Ovary (tissue), 9 donors: ENCODE results near the gene AHR. TPM values are rescaled to one million over a fixed set of nuclear protein-coding genes. Genes with fewer than 3 reads are reported as not detected.

Experiments used
- DNase-seq, 5 donors: peaks; one replicate each; pipeline ENCODE4 v3.0.0-alpha.2; 2019 to 2020
- H3K27ac ChIP-seq, 2 donors: fragments of 200-600 bp; one replicate each; pipeline versions ENCODE4 v1.5.1 to v1.8.0; 2019 to 2022
- H3K27me3 ChIP-seq: fragments of 200-600 bp; one replicate; pipeline ENCODE4 v1.8.0; 2022
- H3K36me3 ChIP-seq: fragments of 200-600 bp; sonication (generic); one replicate; pipeline ENCODE4 v1.5.1; 2019
- H3K4me1 ChIP-seq: one replicate; pipeline ENCODE4 v1.8.1; 2013; ENCODE audit warnings: mild to moderate bottlenecking, moderate library complexity; ENCODE audit not compliant: insufficient read depth
- H3K4me3 ChIP-seq: fragments of 200-600 bp; sonication (generic); one replicate; pipeline ENCODE4 v1.5.1; 2017
- H3K9me3 ChIP-seq, 2 donors: fragments of 200-600 bp in 1 of 2; sonication (generic) in 1 of 2; one replicate each; pipeline versions ENCODE4 v1.5.1 to v1.8.1; 2013 to 2019; ENCODE audit warnings: mild to moderate bottlenecking in 1 of 2, moderate library complexity in 1 of 2
- CTCF ChIP-seq, 3 donors: fragments of 450-650 bp in 2 of 3; fragments of 200-600 bp in 1 of 3; IDR thresholded peaks; one replicate each; pipeline versions ENCODE4 v1.5.1 to v1.8.0; 2016 to 2022; ENCODE audit warnings: antibody characterized with exemption in 3 of 3, mild to moderate bottlenecking in 1 of 3
- EP300 ChIP-seq: sonication (generic); formaldehyde crosslinking; IDR thresholded peaks from one replicate; pipeline ENCODE4 v1.6.1; 2017; ENCODE audit warnings: antibody characterized with exemption
- POLR2A ChIP-seq: fragments of 450-650 bp; IDR thresholded peaks from one replicate; pipeline ENCODE4 v1.6.1; 2017; ENCODE audit warnings: antibody characterized with exemption, mild to moderate bottlenecking, moderate library complexity
- WGBS, 3 donors: extraction: QIAGEN DNeasy Blood & Tissue Kit in 1 of 3; methylation state at CpG; one replicate each; pipeline versions ENCODE4 v1.1.5 to v1.1.7; 2013 to 2017; 5-methylcytosine and 5-hydroxymethylcytosine counted together
- intact Hi-C, 4 donors: fragments of 100-400 bp; cut with DNase I; formaldehyde crosslinking; loops; one replicate each; pipeline versions ENCODE4 v1.11.0 to v1.15.1; 2022 to 2023
- polyA plus RNA-seq, 2 donors: library from polyadenylated mRNA; stranded (reverse); fragments of 200-250 nt in 1 of 2; fragments of 350-450 nt in 1 of 2; fragmentation: Illumina TruSeq in 1 of 2; extraction: RNeasy Lipid Tissue Mini Kit (QIAGEN cat#74804) in 1 of 2; gene quantifications; one replicate each; pipeline ENCODE4 v1.2.3, GENCODE V29; 2013 to 2014
- total RNA-seq, 7 donors: library from RNA; depleted of rRNA in 2 of 7; stranded (reverse); fragments of >200 nt in 2 of 7; fragmentation: NEBNext Ultra II Directional in 3 of 7; extraction: Animal tissue kit (Norgen Biotek cat#: 25700) in 3 of 7; gene quantifications; one replicate each; pipeline versions ENCODE4 v1.1.0 to v1.2.4, GENCODE V29; 2016 to 2023
- donor health status: DM: no; HTN: no; CAD: no; lungs with moderate emphysema.
- donor health status: DM: no; HTN: no; CAD: no.
- donor health status: Bipolar disorder and iron deficiency.
- donor health status: DM: yes; HTN: yes; CAD: no.
- donor health status: DM: no; HTN: no; CAD: no.
- donor health status: DM: yes; HTN: yes; CAD: no.

Gene AHR
- total and polyA plus RNA-seq, 9 donors, result 9.7 to 105 (median 40.9) TPM

GRCh38 chr7:17266565-17266964 lies 31.9 kb upstream of the AHR start:
- intact Hi-C loops, result no loop called here
- Histone ChIP-seq H3K27me3 (no peaks in the 10 kb centered on the region), H3K27ac (no peak overlapping the region), H3K4me3 (no peak overlapping the region), H3K4me1 (no peaks in the 10 kb centered on the region), H3K36me3 (no peaks in the 10 kb centered on the region), H3K9me3 (peaks cover 0 to 7% of the 10 kb centered on the region in 2 donors)
- no peak for TF ChIP-seq POLR2A
- TF ChIP-seq CTCF (IDR thresholded peaks at IDR 0.05), result no peak
- no peak for TF ChIP-seq EP300
- no peak for DNase-seq

DNA sequence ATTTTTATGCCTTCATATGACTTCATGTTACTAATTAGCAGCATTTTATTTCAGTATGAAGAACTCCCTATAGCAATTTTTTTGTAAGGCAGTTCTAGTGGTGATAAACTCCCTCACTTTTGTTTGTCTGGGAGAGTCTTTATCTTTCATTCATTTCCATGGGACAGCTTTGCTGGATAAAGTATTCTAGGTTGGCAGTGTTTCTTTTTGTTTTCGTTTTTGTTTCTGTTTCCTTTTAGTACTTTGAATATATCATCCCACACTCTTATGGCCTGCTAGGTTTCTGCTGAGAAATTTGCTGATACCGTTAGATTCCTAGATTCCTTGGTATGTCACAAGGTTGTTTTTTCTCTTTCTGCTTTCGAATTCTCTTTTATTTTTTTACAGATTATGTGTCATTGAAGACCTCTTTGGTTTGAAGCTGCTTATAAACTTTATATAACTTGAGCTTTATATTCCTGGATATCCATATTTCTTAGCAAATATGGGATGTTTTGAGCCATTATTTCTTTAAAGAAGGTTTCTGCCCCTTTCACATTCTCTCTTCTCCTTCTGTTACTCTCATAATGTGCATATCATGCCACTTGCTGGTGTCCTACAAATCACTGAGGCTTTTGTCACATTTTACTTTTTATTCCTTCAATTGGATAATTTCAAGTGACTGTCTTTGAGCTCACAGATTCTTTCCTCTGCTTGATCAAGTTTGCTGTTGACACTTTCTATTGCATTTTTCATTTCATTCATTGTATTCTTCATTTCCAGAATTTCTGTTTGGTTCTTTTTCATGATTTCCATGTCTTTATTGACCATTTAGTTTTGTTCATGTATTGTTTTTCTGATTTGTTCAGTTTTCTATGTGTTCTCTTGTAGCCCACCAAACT lies 28.9 kb upstream of the AHR start:
- no peak for DNase-seq
- Histone ChIP-seq H3K4me3 (no peak overlapping the region), H3K4me1 (no peaks in the 10 kb centered on the region), H3K27me3 (no peaks in the 10 kb centered on the region), H3K27ac (no peak overlapping the region), H3K9me3 (peaks cover 0 to 7% of the 10 kb centered on the region in 2 donors), H3K36me3 (no peaks in the 10 kb centered on the region)
- intact Hi-C loops, result no loop called here
- no peak for TF ChIP-seq CTCF (IDR thresholded peaks at IDR 0.05)
- TF ChIP-seq POLR2A, result no peak
- no peak for TF ChIP-seq EP300
- WGBS, 3 donors, result 57 to 76% (median 71%) methylated on average over 3 of the region's 3 CpGs

DNA sequence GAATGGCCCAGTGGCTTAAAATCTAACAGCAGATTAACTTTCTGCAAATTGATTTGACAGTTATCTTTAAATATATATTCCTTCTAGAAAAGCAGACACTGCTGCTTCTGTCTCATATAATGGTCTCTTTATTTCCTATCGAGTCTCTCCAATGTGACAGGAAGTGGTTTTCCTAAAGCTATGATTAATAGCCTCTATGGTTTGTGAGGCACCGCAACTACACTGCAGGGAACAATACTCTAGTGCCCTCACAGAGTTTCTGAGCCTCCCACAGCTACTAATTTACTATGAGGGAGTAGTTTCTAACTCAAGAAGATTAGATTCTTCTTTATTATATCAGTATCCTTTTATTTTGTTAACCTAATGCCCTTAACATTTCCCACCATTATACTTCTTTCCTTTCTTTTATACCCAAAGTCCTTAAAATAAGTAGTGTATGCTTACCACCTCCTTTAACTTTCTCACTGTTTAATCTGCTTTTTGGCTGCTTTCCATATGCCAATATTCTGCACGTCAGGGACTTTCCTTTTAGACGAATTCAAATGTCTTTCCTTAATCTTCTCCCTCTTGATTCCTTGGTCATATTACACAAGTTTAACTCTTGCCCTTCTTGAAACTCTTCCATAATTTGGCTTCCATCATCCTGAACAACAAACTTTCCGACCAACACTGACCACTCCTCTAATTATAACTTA lies 23.8 kb upstream of the AHR start:
- Histone ChIP-seq H3K4me1 (no peaks in the 10 kb centered on the region), H3K27ac (no peak overlapping the region), H3K27me3 (no peaks in the 10 kb centered on the region), H3K36me3 (no peaks in the 10 kb centered on the region), H3K9me3 (no peaks in the 10 kb centered on the region), H3K4me3 (no peak overlapping the region)
- 53 to 63% (median 62%) methylated on average over 5 of the region's 5 CpGs for WGBS, 3 donors
- intact Hi-C loops, result no loop called here
- TF ChIP-seq CTCF (IDR thresholded peaks at IDR 0.05) (no peak), POLR2A (no peak), EP300 (no peak)
- DNase-seq, result no peak

DNA sequence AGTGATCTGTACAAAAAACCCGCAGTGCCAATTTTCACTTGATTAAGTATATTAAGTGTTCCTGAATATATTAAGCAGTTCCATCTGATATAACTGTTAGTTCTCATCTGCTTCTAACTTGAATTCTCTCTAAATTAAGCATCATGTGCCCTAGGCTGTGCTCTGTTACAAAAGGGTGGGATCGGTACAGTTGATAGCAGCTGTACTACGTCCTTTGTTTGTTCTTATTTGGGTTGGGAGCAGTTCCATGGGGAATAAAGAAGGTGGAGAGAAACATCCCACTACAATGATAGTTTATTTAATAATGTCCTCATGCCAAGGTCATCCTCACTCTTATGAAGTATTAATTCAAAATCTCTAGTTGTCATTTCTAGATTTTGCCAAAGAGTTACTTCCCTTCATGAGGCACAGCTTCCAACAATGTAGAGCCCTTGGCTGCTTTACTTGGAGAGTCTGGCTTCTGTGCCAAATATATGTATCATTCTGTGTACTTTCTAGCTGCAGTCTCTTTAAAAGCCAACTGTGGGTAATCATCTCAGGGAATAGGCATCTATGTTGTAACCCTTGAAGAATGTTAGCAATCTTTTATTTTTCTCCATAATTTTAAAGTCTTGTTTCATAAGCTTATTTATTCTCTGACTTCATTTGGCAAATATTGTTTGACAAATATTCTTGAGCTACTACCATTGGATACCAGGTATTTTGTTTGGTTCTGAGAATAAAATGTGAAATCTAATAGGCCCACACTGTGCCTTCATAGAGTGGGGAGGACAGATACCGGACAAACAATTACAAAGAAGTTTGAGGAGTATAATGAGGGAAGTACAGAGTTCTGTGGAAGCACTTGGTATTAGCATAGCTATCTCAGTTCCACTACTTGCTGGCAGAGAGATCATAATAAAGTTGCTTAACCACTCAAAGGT lies 22.4 kb upstream of the AHR start:
- Histone ChIP-seq H3K36me3 (no peaks in the 10 kb centered on the region), H3K4me3 (no peak overlapping the region), H3K4me1 (no peaks in the 10 kb centered on the region), H3K9me3 (no peaks in the 10 kb centered on the region), H3K27ac (no peak overlapping the region), H3K27me3 (no peaks in the 10 kb centered on the region)
- intact Hi-C loops, result no loop called here
- TF ChIP-seq EP300 (no peak), CTCF (IDR thresholded peaks at IDR 0.05) (no peak), POLR2A (no peak)
- 25 to 30% (median 30%) methylated on average over 4 of the region's 4 CpGs for WGBS, 3 donors
- DNase-seq, result no peak
